Measurements from ENCODE around the gene GRID2.

DNA sequence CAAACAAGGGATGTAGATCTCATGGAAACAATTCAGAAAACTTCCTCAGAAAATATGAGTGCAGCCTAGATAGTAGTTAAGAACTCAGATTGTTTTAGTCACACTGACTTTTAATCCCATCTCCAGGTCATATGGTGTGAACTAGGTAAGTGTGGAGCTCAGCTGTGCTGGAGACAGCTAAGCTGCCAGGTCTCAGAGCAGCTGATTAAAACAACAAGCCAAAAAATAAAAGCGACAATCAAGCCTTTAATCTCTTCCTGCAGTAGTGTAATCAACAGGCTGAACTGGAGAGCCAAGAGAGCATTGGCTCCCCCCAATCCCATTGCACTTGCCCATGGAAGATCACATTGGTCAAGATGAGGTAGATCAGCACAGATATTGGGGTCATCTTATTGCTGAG, 1426.5 kb downstream of the GRID2 start:
- TF ChIP-seq POLR2A (IDR thresholded peaks at IDR 0.05; ENCODE audit: low read length): no peak
- no peak for TF ChIP-seq GATA1 (IDR thresholded peaks at IDR 0.05; ENCODE audit: low read depth, low read length)

Measured in erythroblast (primary cell).